ENCODE results near the gene NPAS3. TPM values are rescaled to one million over a fixed set of nuclear protein-coding genes. Genes with fewer than 3 reads are reported as not detected.

The NPAS3 gene
- total RNA-seq, 4 donors from 2014 or later: 0.19 to 2.1 (median 1.7) TPM; not detected in 1

GRCh38 chr14:33541171-33541570 is 602.5 kb downstream of the NPAS3 start:
- no peak for TF ChIP-seq POLR2A (IDR thresholded peaks at IDR 0.05)
- TF ChIP-seq CTCF (IDR thresholded peaks at IDR 0.05): no peak
- Histone ChIP-seq H3K9me3 (no peaks in the 10 kb centered on the region), H3K27ac (no peak overlapping the region), H3K4me1 (no peaks in the 10 kb centered on the region), H3K36me3 (no peaks in the 10 kb centered on the region), H3K27me3 (no peaks in the 10 kb centered on the region), H3K4me3 (no peak overlapping the region)
- no peak for DNase-seq

- Histone ChIP-seq H3K9me3 (no peaks in the 10 kb centered on the region), H3K4me3 (no peak overlapping the region), H3K4me1 (no peaks in the 10 kb centered on the region), H3K27me3 (no peaks in the 10 kb centered on the region), H3K36me3 (no peaks in the 10 kb centered on the region), H3K27ac (no peak overlapping the region)
- DNase-seq: no peak
- no peak for TF ChIP-seq CTCF (IDR thresholded peaks at IDR 0.05)
- no peak for TF ChIP-seq POLR2A (IDR thresholded peaks at IDR 0.05)
Observed at GRCh38 chr14:33542338-33543287, 603.9 kb downstream of the NPAS3 start.

GRCh38 chr14:33545696-33546095 is 607.0 kb downstream of the NPAS3 start:
- TF ChIP-seq CTCF (IDR thresholded peaks at IDR 0.05): no peak
- no peak for TF ChIP-seq POLR2A (IDR thresholded peaks at IDR 0.05)

GRCh38 chr14:33548606-33549005 is 609.9 kb downstream of the NPAS3 start:
- Histone ChIP-seq H3K4me1 (no peaks in the 10 kb centered on the region), H3K9me3 (no peaks in the 10 kb centered on the region), H3K4me3 (no peak overlapping the region), H3K27ac (no peak overlapping the region), H3K36me3 (no peaks in the 10 kb centered on the region), H3K27me3 (no peaks in the 10 kb centered on the region)
- no peak for DNase-seq
- TF ChIP-seq CTCF (IDR thresholded peaks at IDR 0.05) (no peak), POLR2A (IDR thresholded peaks at IDR 0.05) (no peak)

More at GRCh38 chr14:33545696-33546095, 607.0 kb downstream of the NPAS3 start:
- Histone ChIP-seq H3K4me1 (no peaks in the 10 kb centered on the region), H3K4me3 (no peak overlapping the region), H3K36me3 (no peaks in the 10 kb centered on the region), H3K9me3 (no peaks in the 10 kb centered on the region), H3K27ac (no peak overlapping the region), H3K27me3 (no peaks in the 10 kb centered on the region)
- no peak for DNase-seq

- H3K4me3 ChIP-seq: no peak overlapping the region
- H3K27me3 ChIP-seq: no peaks in the 10 kb centered on the region
- TF ChIP-seq POLR2A (IDR thresholded peaks at IDR 0.05) (no peak), CTCF (IDR thresholded peaks at IDR 0.05) (no peak)
- no peak for DNase-seq
- H3K9me3 ChIP-seq: no peaks in the 10 kb centered on the region
- H3K27ac ChIP-seq: no peak overlapping the region
- no peaks in the 10 kb centered on the region for H3K4me1 ChIP-seq
- H3K36me3 ChIP-seq: no peaks in the 10 kb centered on the region
Observed at GRCh38 chr14:33551963-33552362, 613.3 kb downstream of the NPAS3 start.
